ENCODE data around the gene SPOCK3. TPM values are rescaled to one million over a fixed set of nuclear protein-coding genes. Genes with fewer than 3 reads are reported as not detected.
A peak's percentile ranks its signal among the peaks of the same experiment; 100 is the strongest.

SPOCK3 gene
- total and polyA plus RNA-seq, 2 of the 13 experiments (the other 11 are each of a cell fraction or from before 2014, with no cell fraction given) = not detected

GRCh38 chr4:167176723-167177367 lies 57.4 kb downstream of the SPOCK3 start (continued):
- TF ChIP-seq, protein P1, sequence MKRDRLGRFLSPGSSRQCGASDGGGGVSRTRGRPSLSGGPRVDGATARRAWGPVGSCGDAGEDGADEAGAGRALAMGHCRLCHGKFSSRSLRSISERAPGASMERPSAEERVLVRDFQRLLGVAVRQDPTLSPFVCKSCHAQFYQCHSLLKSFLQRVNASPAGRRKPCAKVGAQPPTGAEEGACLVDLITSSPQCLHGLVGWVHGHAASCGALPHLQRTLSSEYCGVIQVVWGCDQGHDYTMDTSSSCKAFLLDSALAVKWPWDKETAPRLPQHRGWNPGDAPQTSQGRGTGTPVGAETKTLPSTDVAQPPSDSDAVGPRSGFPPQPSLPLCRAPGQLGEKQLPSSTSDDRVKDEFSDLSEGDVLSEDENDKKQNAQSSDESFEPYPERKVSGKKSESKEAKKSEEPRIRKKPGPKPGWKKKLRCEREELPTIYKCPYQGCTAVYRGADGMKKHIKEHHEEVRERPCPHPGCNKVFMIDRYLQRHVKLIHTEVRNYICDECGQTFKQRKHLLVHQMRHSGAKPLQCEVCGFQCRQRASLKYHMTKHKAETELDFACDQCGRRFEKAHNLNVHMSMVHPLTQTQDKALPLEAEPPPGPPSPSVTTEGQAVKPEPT (CRISPR knock-in tag; IDR thresholded peaks at IDR 0.05; ENCODE audit: low read depth) = no peak
- TF ChIP-seq ZNF44 (CRISPR knock-in tag; IDR thresholded peaks at IDR 0.05) (no peak), DNMT1 (CRISPR knock-in tag; IDR thresholded peaks at IDR 0.05) (no peak), PLRG1 (conservative IDR thresholded peaks at IDR 0.05) (no peak), HIVEP1 (CRISPR knock-in tag; IDR thresholded peaks at IDR 0.05) (no peak), CEBPB (IDR thresholded peaks at IDR 0.05; ENCODE audit: borderline replicate concordance, low read depth, low read length) (no peak), RAD21 (CRISPR knock-in tag; IDR thresholded peaks at IDR 0.05) (no peak), SNAPC4 (CRISPR knock-in tag; IDR thresholded peaks at IDR 0.05) (no peak), MAFG (CRISPR knock-in tag; IDR thresholded peaks at IDR 0.05) (no peak; the same call in 1 of the 2 replicates), DR1 (CRISPR knock-in tag; IDR thresholded peaks at IDR 0.05) (no peak), MAFF (IDR thresholded peaks at IDR 0.05; ENCODE audit: low read depth, low read length) (peak; percentile 88), KLF6 (CRISPR knock-in tag; IDR thresholded peaks at IDR 0.05) (no peak), RARA (CRISPR knock-in tag; IDR thresholded peaks at IDR 0.05) (peak; percentile 44; the same call in 1 of the 2 replicates), ZNF280B (CRISPR knock-in tag; IDR thresholded peaks at IDR 0.05; ENCODE audit: borderline replicate concordance) (no peak)
- TF ChIP-seq, protein P2, sequence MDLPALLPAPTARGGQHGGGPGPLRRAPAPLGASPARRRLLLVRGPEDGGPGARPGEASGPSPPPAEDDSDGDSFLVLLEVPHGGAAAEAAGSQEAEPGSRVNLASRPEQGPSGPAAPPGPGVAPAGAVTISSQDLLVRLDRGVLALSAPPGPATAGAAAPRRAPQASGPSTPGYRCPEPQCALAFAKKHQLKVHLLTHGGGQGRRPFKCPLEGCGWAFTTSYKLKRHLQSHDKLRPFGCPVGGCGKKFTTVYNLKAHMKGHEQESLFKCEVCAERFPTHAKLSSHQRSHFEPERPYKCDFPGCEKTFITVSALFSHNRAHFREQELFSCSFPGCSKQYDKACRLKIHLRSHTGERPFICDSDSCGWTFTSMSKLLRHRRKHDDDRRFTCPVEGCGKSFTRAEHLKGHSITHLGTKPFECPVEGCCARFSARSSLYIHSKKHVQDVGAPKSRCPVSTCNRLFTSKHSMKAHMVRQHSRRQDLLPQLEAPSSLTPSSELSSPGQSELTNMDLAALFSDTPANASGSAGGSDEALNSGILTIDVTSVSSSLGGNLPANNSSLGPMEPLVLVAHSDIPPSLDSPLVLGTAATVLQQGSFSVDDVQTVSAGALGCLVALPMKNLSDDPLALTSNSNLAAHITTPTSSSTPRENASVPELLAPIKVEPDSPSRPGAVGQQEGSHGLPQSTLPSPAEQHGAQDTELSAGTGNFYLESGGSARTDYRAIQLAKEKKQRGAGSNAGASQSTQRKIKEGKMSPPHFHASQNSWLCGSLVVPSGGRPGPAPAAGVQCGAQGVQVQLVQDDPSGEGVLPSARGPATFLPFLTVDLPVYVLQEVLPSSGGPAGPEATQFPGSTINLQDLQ (CRISPR knock-in tag; IDR thresholded peaks at IDR 0.05) = no peak
- TF ChIP-seq, protein P3, sequence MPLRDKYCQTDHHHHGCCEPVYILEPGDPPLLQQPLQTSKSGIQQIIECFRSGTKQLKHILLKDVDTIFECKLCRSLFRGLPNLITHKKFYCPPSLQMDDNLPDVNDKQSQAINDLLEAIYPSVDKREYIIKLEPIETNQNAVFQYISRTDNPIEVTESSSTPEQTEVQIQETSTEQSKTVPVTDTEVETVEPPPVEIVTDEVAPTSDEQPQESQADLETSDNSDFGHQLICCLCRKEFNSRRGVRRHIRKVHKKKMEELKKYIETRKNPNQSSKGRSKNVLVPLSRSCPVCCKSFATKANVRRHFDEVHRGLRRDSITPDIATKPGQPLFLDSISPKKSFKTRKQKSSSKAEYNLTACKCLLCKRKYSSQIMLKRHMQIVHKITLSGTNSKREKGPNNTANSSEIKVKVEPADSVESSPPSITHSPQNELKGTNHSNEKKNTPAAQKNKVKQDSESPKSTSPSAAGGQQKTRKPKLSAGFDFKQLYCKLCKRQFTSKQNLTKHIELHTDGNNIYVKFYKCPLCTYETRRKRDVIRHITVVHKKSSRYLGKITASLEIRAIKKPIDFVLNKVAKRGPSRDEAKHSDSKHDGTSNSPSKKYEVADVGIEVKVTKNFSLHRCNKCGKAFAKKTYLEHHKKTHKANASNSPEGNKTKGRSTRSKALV (CRISPR knock-in tag; IDR thresholded peaks at IDR 0.05) = no peak
